ENCODE measurements around the gene C4orf50.

DNA sequence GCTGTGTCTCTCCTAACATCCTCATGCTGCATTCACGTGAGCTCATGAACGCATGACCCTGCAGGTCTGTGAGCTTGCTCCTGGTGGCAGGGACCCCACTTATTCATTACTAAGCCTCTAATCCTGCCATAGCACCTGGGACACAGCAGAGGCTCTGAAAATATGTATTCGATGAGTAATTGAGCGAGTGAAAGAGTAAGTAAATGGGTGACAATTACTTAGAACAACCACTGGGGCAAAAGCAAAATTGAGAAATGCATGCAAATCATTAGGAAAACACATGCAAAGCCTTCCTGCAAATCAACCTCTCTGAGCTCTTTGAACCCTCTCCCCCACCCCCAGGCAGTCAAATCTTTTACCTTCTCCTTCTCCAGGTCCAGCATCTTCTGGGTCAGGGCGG lies 23.6 kb upstream of the C4orf50 start:
- TF ChIP-seq, protein P1, sequence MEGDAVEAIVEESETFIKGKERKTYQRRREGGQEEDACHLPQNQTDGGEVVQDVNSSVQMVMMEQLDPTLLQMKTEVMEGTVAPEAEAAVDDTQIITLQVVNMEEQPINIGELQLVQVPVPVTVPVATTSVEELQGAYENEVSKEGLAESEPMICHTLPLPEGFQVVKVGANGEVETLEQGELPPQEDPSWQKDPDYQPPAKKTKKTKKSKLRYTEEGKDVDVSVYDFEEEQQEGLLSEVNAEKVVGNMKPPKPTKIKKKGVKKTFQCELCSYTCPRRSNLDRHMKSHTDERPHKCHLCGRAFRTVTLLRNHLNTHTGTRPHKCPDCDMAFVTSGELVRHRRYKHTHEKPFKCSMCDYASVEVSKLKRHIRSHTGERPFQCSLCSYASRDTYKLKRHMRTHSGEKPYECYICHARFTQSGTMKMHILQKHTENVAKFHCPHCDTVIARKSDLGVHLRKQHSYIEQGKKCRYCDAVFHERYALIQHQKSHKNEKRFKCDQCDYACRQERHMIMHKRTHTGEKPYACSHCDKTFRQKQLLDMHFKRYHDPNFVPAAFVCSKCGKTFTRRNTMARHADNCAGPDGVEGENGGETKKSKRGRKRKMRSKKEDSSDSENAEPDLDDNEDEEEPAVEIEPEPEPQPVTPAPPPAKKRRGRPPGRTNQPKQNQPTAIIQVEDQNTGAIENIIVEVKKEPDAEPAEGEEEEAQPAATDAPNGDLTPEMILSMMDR (IDR thresholded peaks at IDR 0.05; ENCODE audit: borderline replicate concordance, extremely low read depth, low read length, poor library complexity, severe bottlenecking), result no peak
- TF ChIP-seq EZH2 (IDR thresholded peaks at IDR 0.05; ENCODE audit: borderline replicate concordance, low read depth, low read length, severe bottlenecking), result no peak

Measured in DND-41 (cell line).